Left cardiac atrium (tissue), 4 donors: Measurements from ENCODE around the gene KIAA0930. TPM values are rescaled to one million over a fixed set of nuclear protein-coding genes. Genes with fewer than 3 reads are reported as not detected.
"Not testable (repeated sequence)": the region's sequence is repeated elsewhere in the genome, so short reads cannot be mapped to it uniquely, and the experiment has no call there.

ENCODE experiments used
- ATAC-seq, 2 donors: fragments of 200-7000 bp; cut with Tn5 transposase; one replicate each; pipeline ENCODE4 v1.9.1; 2020; ENCODE audit warnings: mild to moderate bottlenecking in 2 of 2, moderate library complexity in 2 of 2
- DNase-seq: peaks from one replicate; pipeline ENCODE4 v3.0.0-alpha.2; 2020
- intact Hi-C, 2 donors: fragments of 100-400 bp; cut with DNase I; formaldehyde crosslinking; loops; one replicate each; pipeline versions ENCODE4 v1.14.1 to v1.15.1; 2022 to 2023
- long read RNA-seq: library from polyadenylated mRNA; unstranded; transcript quantifications from one replicate; pipeline ENCODE4 v2.0.0, GENCODE V29; 2021
- total RNA-seq, 2 donors: library from RNA; stranded (reverse); fragmentation: NEBNext Ultra II Directional; extraction: Animal tissue kit (Norgen Biotek cat#: 25700); gene quantifications; one replicate each; pipeline ENCODE4 v1.2.1, GENCODE V29; 2021
- donor health status: DM: no; HTN: yes; CAD: no.
- donor health status: DM: no; HTN: yes; CAD: no; lungs with severe emphysema.
- donor health status: DM: yes; HTN: yes; CAD: no.
- donor health status: Dilated cardiomyopathy.

Gene KIAA0930
- total RNA-seq: 10 to 100 TPM; 25.8 to 38.5 TPM
- long read RNA-seq, partial matches to known transcripts: 0 of 1 reads
- long read RNA-seq, other reads (novel, unspliced or antisense): 1 of 1 reads

DNA sequence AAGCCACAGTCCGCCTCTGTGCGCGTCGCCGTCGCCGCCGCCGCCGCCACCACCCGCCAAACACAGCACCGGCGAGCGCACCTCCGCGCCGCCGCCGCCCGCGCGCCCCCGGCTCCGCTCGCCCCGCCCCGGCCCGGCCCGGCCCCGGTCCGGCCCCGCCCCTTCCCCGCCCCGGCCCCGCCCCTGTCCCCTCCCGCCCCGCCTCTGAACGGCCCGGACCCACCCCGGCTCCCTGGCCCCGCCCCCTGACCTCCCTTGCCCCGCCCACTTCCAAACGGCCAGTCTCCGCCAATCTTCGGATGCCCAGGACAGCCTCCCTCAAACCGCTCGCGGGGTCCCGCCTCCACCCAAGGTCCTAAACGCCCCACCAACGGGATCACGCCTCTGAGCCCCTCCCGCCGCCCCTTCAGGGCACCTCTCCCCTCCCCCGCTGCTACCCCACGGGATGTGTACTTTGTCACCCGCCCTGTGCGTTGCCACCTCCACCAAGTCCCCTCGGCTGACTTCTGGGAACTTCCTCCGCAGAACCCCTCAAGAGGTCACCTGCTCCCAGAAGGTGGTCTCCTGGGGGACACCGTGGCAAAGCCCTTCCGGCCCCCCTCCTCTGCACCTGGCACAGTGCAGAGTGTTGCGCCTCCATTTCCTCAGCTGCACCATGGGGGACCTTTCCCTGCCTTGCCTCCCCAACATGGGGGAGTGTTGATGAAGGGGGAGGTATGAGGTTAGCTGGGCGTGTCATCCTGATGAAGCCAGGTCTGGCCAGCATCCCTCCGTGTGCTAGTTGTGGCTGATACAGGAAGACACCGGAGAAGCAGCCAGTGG is at the start of gene KIAA0930:
TSS of gene KIAA0930 (minus strand) at position 85 of the 822 bp plus-strand sequence. CDS start 191 bp downstream, outside the sequence.
- intact Hi-C loops: no loop called here
- DNase-seq (peak; percentile 87), ATAC-seq (peak; percentile 78 to 85)

DNA sequence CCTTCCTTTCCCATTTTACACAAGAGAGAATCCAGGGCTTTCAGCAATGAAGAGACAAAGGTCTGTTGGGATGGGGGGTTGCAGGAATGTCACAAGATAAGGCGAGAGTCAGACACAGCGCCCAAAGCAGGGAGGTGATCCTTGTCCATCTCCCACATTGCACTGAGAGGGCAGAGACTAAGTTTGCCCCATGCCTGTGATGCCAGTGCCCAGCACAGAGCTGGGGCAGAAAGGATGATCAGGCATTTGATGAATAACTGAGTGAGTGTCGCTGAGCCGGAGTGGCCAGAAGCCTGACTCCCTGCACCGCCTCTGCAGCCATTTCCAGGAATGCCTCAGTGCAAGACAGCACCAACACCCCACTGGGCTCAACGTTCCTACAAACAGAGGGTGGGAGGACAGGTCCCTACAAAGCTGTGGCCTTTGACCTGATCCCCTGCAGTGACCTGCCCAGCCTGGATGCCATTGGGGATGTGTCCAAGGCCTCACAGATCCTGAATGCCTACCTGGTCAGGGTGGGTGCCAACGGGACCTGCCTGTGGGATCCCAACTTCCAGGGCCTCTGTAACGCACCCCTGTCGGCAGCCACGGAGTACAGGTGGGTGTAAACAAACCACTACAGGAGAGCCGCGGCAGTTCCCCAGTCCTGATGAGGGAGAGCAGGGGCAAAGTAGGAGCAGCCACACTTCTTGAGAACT is 46.3 kb upstream of the KIAA0930 start:
- intact Hi-C loops: no loop called here
- DNase-seq: no peak

DNA sequence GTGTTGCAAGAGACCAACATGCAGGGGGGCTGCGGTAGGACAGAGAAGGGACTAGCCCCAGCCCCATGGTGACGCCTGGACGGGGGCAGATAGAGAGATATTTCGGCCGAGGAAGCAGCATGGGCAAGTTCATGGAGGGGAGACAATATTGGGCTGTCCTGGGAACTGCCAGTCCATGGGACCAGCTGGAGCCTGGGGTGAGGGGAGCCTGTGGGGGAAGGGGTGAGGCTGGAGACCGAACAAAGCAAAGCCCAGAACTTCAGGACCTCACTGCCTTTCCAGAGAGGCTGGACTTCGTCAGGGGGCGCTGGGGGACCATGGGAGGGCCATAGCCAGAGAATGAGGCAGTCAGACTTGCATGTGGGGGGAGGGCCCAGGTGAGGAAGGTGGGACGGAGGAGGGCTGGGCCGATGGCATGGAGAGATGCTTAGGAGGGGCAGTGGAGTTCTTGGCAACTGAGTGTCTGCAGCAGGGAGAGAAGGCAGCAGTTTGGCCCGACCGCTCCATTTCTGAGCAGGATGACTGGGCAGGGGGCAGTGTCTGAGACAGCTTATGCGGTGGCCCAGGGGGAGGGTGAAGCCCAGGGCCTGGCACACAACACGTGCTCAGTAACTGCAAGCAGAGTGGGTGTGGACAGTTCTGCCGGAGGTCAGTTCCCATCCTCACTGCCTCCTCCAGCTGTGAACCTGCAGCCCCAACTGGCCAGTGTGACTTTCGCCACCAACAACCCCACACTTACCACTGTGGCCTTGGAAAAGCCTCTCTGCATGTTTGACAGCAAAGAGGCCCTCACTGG is 44.8 kb upstream of the KIAA0930 start:
- intact Hi-C loops: no loop called here
- peak; percentile 14 to 20 for ATAC-seq

More for the DNA sequence above, 46.3 kb upstream of the KIAA0930 start:
- no peak for ATAC-seq

DNA sequence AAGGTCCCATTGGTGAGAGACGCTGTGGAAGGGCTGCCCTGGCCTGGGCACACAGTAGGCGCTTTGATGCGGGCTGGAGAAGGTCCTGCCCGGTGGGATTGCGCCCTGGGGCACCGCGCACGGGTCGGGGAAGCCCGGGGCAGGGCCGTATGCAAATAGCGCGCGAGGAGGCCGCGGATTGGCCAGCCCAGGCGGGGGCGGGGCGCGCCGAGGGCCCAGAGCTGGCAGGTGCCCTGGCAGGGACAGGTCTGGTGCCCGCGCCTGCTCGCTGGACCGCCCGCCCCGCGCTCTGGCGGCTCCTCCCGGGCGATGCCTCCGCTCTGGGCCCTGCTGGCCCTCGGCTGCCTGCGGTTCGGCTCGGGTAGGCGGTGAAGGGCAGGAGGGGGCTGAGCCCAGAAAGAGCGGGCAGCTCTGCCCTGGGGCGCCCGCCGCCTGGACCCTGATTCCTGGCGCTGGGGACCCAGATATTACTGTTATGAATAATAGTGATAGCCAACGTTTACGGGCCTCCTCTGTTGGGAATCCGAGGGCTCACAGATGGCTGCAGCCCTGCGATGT is 44.1 kb upstream of the KIAA0930 start, which contains the start of gene UPK3A:
TSS of gene UPK3A (plus strand) at position 245 of the 558 bp plus-strand sequence. CDS start at position 310, 65 bp downstream.
- ATAC-seq (peak; percentile 92 to 95), DNase-seq (peak; percentile 71)
- intact Hi-C loops: no loop called here

More for the DNA sequence above, 44.8 kb upstream of the KIAA0930 start:
- no peak for DNase-seq

DNA sequence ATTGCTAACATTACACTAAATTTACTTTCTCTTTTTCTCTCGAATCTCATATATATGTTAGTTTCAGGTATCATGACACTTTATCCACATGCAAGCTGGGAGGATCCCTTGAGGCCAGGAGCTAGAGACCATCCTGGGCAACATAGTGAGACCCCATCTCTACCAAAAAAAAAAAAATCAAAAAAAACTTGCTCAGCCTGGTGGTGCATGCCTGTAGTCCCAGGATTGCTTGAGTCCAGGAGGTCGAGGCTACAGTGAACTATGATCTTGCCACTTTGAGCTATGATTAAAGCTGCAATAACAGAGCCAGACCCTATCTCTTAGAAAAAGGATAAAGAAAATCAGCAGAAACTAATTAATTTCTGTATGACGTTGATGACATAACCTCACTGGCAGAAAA is 40.3 kb upstream of the KIAA0930 start:
- intact Hi-C loops: no loop called here
- ATAC-seq: no peak
- DNase-seq: no peak

DNA sequence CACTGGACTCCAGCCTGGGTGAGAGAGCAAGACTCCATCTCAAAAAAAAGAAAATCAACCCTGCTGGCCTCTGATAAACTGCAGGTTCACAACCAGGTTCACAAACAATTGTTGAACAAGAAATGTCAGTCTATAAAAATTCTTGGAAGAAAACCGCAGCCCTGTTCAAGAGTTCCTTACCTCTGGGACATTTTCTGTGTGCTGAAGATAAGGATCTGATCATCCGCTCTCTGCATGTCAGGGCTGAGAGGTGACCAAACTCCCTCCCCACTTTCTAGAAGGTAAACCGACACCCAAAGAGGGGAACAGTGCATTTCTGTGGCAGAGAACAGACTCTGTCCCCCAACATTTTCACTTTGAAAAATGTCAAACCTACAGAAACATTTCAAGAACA is 39.9 kb upstream of the KIAA0930 start:
- no peak for ATAC-seq
- no peak for DNase-seq
- intact Hi-C loops: no loop called here

DNA sequence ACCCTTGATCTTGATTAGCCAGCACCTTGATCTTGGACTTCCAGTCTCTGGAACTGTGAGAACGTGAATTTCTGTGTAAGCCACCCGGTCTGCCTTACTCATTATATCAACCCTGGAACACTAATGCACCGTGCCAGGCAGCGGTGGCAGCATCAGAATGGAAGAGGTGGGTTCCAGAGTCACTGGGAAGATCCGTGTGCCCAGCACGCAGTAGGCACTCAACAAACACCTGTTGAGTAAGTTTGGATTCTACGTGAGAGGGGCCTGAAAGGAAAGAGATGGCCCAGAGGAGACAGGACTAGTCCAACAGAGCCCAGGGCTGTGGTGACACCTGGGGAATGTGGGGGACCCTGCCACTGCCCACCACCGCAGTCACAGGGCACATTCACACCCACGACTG is 37.4 kb upstream of the KIAA0930 start:
- DNase-seq (no peak), ATAC-seq (no peak)
- intact Hi-C loops: no loop called here

DNA sequence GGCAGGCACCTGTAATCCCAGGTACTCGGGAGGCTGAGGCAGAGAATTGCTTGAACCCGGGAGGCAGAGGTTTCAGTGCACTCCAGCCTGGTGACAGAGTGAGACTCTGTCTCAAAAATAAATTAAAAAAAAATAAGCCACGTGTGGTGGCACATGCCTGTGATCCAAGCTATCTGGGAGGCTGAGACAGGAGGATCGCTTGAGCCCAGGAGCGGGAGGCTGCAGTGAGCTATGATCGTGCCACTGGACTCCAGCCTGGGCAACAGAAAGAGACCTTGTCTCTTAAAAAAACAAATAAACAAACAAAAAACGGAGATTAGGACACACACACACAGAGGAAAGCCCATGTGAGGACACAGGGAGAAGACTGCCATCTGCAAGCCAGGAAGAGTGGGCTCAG is 37.0 kb upstream of the KIAA0930 start:
- ATAC-seq, DNase-seq, intact Hi-C loops: not testable (repeated sequence)

DNA sequence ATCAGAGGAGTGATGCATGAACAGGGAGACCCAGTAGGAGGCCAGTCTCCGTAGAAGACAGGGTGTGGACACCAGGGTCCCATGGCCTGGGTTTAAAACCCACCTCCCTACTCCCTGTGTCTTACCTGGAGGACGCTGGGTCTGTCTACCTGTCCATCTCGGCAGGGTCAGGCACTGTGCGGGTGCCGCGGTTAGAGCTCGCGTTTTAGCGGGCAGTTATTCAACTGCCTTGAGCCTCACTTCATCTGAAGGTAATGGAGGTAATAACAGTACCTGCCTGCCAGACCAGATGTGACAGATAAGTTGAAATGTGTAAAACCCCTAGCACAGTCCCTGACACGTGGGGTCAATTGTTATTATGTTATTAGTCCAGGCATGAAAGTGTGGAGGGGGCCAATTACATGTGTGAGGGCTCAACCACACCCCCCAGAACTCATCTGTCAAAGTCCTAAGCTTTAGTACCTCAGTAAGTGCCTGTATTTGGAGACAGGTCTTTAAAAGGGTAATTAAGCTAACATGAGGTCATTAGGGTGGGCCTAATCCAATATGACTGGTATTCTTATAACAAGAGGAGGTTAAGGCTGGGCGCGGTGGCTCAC is 35.9 kb upstream of the KIAA0930 start:
- ATAC-seq (no peak), DNase-seq (no peak)
- intact Hi-C loops: no loop called here

DNA sequence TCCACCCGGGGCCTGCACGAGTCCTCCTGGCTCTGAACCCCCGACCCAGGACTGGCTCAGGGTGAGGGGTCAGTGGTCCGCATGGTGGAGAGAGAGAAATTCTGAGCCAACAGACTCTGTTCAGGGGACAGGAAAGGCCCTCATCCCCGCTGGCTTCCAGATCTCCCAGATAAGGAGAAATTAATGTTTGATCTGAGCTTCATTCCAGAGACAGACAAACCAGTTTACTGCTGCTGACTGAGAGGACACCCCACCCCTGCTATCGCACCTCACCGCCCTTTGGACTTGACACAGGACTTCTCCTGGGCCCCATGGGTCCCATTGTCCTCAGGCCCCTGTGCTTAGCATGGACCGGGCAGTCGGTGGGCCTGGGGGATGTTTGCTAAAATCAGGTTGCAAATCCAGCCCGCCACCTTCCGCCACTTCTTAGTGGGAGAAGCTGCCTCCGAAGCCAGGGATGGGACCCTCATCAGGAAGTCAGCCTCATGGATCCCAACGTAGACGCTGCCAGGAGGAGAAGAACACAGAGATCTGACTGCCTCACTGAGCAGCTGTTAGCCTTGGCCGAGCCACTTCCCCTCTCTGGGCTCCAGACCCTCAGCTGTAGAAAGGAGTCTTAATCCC is 32.9 kb upstream of the KIAA0930 start:
- no peak for ATAC-seq
- intact Hi-C loops: loop anchor here in 1 of 2 donors (5.0 kb wide), 2 partner anchors 34 to 279 kb away; partner anchors contain the start of gene FAM118A
- no peak for DNase-seq

DNA sequence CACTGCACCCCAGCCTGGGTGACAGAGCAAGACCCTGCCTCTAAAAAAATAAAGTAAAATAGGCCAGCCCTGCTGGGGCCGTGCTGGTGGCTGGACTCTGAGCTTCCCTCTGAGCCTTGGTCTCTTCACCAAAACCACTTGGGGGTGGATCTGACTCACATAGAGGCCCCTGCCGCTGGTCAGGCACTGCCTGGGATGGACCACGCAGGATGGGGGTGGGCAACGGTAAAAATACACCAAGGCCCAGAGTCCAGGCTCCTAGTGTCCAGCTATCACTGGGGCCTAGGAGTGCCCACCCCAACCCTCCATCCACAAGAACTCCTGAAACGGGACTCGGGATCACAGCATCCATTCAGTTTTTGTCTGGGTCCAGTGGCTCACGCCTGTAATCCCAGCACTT is 31.8 kb upstream of the KIAA0930 start:
- ATAC-seq (no peak), DNase-seq (no peak)
- intact Hi-C loops: loop anchor here in 1 of 2 donors (5.0 kb wide), 2 partner anchors 35 to 280 kb away; partner anchors contain the start of gene FAM118A

DNA sequence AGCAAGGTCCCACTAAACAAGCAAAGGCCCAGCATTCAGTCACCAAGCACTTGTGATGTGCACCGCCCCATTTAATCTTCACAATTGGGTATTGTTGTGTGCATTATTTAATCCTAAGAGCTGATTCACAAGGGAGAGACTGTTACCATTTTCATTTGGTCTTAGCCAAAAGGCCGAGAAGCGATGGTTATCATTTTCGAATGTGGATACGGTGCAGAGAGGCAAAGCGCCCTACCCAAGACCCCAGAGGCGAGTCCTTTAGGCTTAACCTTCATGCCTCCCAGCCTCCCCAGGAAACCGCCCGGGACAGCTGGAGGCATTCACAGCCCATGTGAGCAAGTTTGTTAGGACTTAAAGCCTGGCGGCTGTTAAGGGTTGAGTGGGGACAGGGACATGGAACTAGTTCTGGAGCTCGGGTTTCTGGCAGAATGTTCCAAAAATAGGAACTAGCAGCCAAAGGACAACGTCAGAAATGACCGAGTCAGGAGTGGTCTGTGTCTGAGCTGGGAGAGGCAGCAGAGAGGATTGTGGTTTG is 31.0 kb upstream of the KIAA0930 start:
- DNase-seq: peak; percentile 70
- peak; percentile 53 to 78 for ATAC-seq
- intact Hi-C loops: loop anchor here in 1 of 2 donors (5.0 kb wide), 2 partner anchors 36 to 281 kb away; partner anchors contain the start of gene FAM118A

DNA sequence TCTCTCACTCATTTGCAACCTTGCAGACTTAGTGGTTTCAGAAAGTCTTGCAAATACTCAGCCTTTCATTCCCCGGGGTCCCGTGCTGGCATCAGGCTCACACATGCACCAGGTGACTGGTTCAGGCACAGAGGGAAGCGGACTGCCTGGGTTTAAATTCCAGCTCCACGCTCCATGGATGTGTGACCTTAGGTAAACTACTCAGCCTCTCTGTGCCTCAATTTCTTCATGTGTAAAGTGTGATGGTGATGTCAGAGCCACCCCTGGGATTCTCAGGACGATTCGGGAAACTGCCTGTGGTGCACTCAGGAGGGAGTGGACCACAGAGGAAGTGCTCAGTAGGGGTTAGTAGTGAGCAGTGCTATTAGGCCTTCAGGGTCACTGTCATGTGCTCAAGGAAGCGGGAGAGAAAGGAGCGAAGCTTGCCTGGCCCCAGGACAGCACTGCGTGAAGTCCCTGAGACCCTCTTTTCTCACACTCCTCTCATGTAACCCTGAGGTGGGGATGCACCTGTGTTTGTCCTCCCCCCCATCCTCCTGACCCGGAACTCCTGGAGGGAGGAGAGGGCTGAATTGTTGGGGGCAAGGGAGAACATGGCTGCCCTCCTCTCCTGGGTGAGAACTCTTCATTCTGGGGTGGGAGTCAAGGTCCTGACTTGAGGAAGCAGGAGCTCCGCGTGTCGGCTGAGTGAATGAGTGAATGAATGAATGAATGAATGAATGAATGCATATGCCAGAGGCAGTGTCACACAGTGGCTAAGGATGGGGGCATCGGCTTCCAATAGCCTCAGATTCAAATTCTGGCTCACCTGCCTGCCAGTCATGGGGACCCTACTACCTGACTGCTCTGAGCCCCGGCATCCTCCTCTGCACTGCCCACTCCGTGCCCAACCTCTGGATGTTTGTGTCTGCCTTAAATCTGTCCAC is 29.7 kb upstream of the KIAA0930 start:
- intact Hi-C loops: loop anchor here in 1 of 2 donors (5.0 kb wide), 2 partner anchors 37 to 282 kb away; partner anchors contain the start of gene FAM118A
- ATAC-seq (peak in 1 of 2 donors; percentile 4), DNase-seq (no peak)

DNA sequence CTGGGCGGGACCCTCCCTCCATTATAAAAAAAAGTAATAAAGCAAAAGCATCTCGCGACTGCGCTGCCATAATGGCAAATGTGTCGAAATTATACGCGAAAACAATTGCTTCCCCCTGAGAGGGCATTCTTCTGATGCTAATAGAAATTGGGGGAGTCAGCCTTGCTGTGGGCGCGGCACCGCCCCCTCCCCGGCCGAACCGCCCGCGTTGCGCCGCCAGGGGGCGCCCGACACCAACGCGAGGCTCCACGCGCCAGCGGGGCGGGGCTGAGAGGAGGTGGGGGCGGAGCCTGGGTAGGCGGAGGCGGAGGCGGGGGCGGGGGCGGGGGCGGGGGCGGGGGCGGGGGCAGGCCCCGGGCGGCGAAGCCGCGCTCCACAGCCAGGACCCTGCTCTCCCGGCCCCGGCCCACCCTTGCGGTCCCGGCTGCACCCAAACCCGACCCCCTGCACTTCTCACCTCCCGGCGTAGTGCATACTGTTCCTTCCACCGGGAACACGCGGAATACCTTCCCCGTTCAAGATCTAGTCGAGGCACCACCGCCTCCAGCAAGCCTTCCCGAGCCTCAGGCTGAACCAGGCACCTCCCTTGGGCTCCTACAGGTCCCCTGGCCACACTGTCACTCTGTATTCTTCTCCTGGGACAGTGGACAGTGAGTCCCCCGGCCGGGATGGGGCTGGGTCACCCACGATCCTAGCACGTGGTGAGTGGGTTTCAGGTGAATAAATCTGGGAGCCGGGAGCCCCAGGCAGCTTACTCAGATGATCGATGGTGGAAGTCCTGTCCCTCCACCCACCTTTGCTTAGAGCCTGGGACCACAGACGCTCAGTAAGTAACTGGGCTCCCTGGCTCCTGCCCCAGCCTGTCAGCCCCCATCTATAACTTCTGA is 28.5 kb upstream of the KIAA0930 start:
- peak; percentile 86 to 91 for ATAC-seq
- intact Hi-C loops: loop anchor here (2.0 to 5.0 kb wide), 2 partner anchors 166 to 283 kb away; no protein-coding TSS in a partner anchor
- DNase-seq: peak; percentile 87
